Measurements from ENCODE around the gene TP53RK. TPM values are rescaled to one million over a fixed set of nuclear protein-coding genes. Genes with fewer than 3 reads are reported as not detected.

TP53RK gene
- total RNA-seq, 1 experiment from 2014 or later: 20.6 TPM

GRCh38 chr20:46713957-46714834 is 25.0 kb upstream of the TP53RK start:
- no TSS peak for BruUV-seq (replicated peaks)
- DNase-seq (ENCODE audit: low spot score): no peak
- no peak overlapping the region for H3K4me3 ChIP-seq (ENCODE audit: low read depth, low read length, poor library complexity, severe bottlenecking)
- intact Hi-C loops (cut with micrococcal nuclease; ENCODE audit: unreplicated experiment): no loop called here
- peaks cover 14% of the 10 kb centered on the region for H3K27me3 ChIP-seq (replicated peaks; ENCODE audit: insufficient read depth, low read depth, low read length, poor library complexity)
- TF ChIP-seq CTCF (conservative IDR thresholded peaks at IDR 0.05; ENCODE audit: low read depth, low read length): no peak
- TF ChIP-seq EZH2 (IDR thresholded peaks at IDR 0.05; ENCODE audit: borderline replicate concordance, low read depth, low read length, poor library complexity, severe bottlenecking): no peak
- H3K9me3 ChIP-seq (ENCODE audit: low read depth, low read length, poor library complexity, severe bottlenecking): no peaks in the 10 kb centered on the region
- H3K27ac ChIP-seq (ENCODE audit: low read depth, low read length, poor library complexity, severe bottlenecking): no peak overlapping the region
- ChIA-PET POLR2A (ENCODE audit: low non-redundant PET) (no interaction called here), CTCF (no interaction called here)
- no peaks in the 10 kb centered on the region for H3K4me1 ChIP-seq (ENCODE audit: insufficient read depth, low read length, poor library complexity, severe bottlenecking)
- no peaks in the 10 kb centered on the region for H3K36me3 ChIP-seq (ENCODE audit: insufficient read depth, low read length, poor library complexity, severe bottlenecking)

- TF ChIP-seq CTCF (conservative IDR thresholded peaks at IDR 0.05; ENCODE audit: low read depth, low read length): no peak
- TF ChIP-seq EZH2 (IDR thresholded peaks at IDR 0.05; ENCODE audit: borderline replicate concordance, low read depth, low read length, poor library complexity, severe bottlenecking): no peak
- Histone ChIP-seq H3K27ac (ENCODE audit: low read depth, low read length, poor library complexity, severe bottlenecking) (no peak overlapping the region), H3K27me3 (replicated peaks; ENCODE audit: insufficient read depth, low read depth, low read length, poor library complexity) (peaks cover 30% of the 10 kb centered on the region), H3K36me3 (ENCODE audit: insufficient read depth, low read length, poor library complexity, severe bottlenecking) (no peaks in the 10 kb centered on the region), H3K9me3 (ENCODE audit: low read depth, low read length, poor library complexity, severe bottlenecking) (no peaks in the 10 kb centered on the region), H3K4me1 (ENCODE audit: insufficient read depth, low read length, poor library complexity, severe bottlenecking) (no peaks in the 10 kb centered on the region), H3K4me3 (ENCODE audit: low read depth, low read length, poor library complexity, severe bottlenecking) (no peak overlapping the region)
- CTCF ChIA-PET: no interaction called here
- DNase-seq (ENCODE audit: low spot score): no peak
- POLR2A ChIA-PET (ENCODE audit: low non-redundant PET): no interaction called here
- intact Hi-C loops (cut with micrococcal nuclease; ENCODE audit: unreplicated experiment): no loop called here
- BruUV-seq (replicated peaks): no TSS peak
Measured at GRCh38 chr20:46712056-46712636, 22.9 kb upstream of the TP53RK start.

GRCh38 chr20:46710153-46710913 is 21.1 kb upstream of the TP53RK start:
- ChIA-PET POLR2A (ENCODE audit: low non-redundant PET) (no interaction called here), CTCF (no interaction called here)
- intact Hi-C loops (cut with micrococcal nuclease; ENCODE audit: unreplicated experiment): no loop called here
- TF ChIP-seq EZH2 (IDR thresholded peaks at IDR 0.05; ENCODE audit: borderline replicate concordance, low read depth, low read length, poor library complexity, severe bottlenecking) (no peak), CTCF (conservative IDR thresholded peaks at IDR 0.05; ENCODE audit: low read depth, low read length) (no peak)
- no peak overlapping the region for H3K27ac ChIP-seq (ENCODE audit: low read depth, low read length, poor library complexity, severe bottlenecking)
- peak overlapping the region; percentile 43 for H3K4me3 ChIP-seq (ENCODE audit: low read depth, low read length, poor library complexity, severe bottlenecking)
- BruUV-seq (replicated peaks): no TSS peak
- H3K9me3 ChIP-seq (ENCODE audit: low read depth, low read length, poor library complexity, severe bottlenecking): no peaks in the 10 kb centered on the region
- no peaks in the 10 kb centered on the region for H3K36me3 ChIP-seq (ENCODE audit: insufficient read depth, low read length, poor library complexity, severe bottlenecking)
- peaks cover 35% of the 10 kb centered on the region for H3K27me3 ChIP-seq (replicated peaks; ENCODE audit: insufficient read depth, low read depth, low read length, poor library complexity)
- no peaks in the 10 kb centered on the region for H3K4me1 ChIP-seq (ENCODE audit: insufficient read depth, low read length, poor library complexity, severe bottlenecking)
- no peak for DNase-seq (ENCODE audit: low spot score)
